GM19240 (cell line): ENCODE results near the gene RAB8B.
"Not testable (repeated sequence)": the region's sequence is repeated elsewhere in the genome, so short reads cannot be mapped to it uniquely, and the experiment has no call there.

Experiments used
- DNase-seq: peaks from one replicate; pipeline ENCODE4 v3.0.0; 2011; ENCODE audit warnings: low spot score; ENCODE audit not compliant: insufficient read length

Gene RAB8B

DNA sequence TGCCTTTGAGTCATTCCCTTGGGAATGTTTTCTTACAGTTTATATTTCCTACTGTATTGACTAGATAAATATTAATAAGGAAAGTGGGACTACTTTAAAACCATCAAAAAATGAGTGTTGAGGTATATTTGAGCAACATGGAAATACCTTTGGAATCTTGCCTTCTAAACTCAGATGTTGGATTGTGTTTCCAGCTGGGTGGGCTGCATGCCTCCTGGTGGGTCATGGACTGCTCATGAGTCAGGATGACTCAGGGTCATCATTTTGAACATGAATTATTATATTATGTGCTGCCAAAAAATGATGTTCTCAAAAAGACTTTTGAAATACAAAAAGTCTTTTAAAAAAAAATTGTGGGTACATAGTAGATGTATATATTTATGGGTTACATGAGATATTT, 46.9 kb downstream of the RAB8B start:
- no peak for DNase-seq

DNA sequence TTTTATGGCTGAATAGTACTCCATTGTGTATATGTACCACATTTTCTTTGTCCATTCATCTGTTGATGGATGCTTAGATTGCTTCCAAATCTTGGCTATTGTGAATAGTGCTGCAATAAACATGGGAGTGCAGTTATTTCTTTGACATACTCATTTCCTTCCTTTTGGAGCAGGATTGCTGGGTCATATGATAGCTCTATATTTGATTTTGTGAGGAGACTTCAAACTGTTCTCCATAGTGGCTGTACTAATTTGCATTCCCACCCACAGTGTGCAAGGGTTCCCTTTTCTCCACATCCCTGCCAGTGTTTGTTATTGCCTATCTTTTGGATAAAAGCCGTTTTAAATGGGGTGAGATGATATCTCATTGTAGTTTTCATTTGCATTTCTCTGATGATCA, 47.7 kb downstream of the RAB8B start:
- not testable (repeated sequence) for DNase-seq

DNA sequence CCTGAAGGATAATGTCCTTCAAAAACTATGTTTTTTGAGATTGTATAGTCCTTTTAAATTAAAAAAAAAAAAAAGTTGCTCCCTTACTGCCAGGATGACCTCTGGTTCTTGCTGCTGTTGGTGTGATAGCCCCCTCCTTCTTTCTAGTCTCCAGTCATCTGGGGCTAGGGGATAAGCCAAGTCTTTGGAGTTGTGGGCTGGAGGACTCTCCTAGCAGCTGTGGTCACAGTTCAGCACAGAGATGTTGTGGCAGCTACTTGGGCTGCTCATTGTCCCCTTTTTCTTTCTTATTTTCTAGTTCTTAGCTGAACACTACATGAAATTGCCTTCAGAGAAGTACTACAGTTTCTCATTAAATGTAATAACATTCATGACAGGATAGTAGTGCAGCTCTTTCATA, 48.8 kb downstream of the RAB8B start:
- DNase-seq = no peak

DNA sequence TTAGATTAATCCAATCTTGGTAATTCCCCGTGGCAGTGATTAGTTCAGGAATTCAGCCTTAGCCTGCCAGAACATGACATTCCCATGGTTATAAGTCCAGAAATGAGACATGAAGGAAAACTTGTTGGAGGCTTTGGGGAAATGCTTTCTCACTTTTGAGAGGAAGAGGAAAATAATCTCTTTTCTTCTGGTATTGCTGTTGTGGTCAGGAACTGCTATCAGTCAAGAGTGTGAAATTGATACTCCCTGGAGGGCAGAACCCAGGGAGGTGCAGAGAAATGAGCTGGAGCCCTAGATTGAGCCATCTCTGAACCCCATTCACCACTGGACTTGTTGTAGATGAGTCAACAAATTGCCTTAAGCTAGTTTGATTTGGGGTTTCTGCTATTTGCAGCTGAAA, 49.4 kb downstream of the RAB8B start:
- no peak for DNase-seq

DNA sequence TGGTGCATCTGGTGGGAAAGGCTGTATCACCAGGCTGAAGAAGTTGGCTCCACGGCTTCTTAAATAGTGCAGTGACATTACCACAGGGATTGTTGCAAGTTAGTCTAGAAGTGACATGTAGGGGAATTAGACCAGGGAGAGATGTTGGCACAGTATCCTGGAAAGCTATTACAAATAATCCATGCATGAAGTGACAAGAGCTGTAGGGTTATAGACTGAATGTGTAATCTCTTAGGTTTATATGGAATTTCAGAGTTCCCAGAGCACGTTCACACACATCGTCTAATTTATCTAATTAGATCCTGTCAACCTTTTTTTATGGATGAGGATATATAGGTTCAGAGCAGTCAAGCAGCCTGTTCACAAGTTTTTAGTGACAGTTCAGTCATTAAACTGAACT, 50.7 kb downstream of the RAB8B start:
- DNase-seq = no peak

DNA sequence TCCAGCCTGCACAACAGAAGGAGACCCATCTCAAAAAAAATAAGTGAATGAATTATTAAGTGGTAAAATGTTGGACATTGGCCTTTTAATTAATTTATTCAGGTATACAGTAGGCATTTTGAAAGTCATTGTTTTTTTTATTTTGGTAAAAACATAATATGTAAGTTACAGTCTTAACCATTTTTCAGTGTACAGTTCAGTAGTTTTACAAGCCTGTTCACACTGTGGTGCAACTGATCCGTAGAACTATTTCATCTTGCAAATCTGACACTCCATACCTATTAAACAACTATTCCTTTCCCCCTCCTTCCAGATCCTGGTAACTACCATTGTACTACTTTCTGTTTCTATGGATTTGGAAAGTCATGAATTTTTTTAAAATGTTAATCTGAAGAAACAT, 51.9 kb downstream of the RAB8B start:
- DNase-seq = no peak

DNA sequence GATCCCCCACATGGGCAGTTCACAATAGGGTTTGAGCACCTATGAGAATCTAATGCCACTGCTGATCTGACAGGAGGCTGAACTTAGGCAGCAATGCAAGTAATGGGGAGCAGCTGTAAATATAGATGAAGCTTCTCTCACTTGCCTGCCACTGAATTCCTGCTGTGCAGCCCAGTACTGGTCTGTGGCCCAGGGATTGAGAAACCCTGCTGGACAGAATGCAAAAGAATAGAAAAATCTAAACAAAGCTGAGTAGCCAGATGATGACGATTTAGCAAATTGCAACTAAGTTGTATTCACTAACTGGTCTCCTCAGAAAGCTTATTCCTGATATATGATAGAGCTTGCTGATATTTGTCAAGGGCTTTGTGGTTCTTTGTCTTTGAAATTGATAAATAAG, 53.7 kb downstream of the RAB8B start:
- DNase-seq = no peak

DNA sequence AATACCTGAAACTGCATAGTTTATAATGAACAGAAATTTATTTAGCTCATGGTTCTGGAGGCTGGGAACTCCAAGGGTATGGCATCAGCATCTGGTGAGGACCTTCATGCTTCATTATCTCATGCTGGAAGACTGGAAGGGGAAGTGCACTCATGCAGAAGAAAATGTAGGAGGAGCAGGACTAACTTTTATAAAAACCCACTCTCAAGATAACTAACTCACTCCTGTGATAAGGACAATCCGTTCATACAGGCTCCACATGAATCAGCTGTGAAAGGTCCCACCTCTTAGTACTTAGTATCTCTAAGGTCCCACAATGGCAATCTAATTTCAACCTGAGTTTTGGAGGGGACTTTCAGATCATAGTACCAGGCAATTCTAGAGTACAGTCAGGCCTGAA, 54.4 kb downstream of the RAB8B start:
- no peak for DNase-seq

DNA sequence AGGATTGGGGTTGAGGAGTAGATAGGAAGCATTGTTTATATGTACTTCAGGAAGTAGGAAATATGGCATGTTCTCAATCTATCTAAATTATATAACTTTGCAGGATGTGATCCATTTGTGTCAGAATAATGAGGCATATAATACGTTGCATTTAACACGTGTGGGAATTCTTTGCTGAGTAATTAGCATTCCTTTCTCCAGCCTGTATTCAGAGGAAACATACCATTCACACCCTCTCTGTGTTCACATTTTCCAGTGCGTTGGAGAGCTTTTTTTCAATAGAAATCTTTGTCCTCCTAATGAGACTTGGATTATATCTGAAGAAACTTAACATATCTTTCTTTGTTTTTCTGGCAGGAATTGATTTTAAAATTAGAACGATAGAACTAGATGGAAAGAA, 55.0 kb downstream of the RAB8B start:
- DNase-seq = no peak

DNA sequence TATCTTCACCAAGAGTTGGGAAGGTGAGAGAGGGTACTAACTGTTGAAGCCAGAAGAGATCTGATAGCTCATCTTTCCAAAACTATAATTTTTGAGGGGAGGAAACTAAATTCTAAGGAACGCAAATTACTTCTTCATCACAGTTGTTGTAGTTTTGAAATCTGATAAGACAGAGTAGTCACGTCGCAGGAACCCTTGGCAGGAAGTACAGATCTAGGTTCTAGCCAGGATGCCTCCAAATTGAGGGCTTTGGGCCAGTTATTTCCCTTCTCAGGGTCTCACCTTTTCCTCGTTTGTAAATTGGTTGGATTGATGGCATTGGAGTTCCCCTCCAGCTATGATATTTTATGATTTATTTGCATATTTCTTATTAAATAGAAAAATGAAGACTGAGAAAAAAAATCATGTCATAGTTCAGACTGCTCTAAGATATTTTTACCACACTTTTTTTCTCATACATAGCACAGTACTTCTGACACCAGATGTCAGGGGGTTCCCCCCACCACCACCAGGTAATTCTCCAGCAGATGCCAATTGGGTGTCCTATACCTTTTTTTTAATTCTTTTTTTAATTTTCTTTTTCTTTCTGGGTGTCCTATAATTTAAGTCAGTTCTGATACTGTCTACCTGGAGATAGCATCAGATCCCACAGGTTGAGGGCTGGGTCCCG, 55.7 kb downstream of the RAB8B start:
- no peak for DNase-seq

DNA sequence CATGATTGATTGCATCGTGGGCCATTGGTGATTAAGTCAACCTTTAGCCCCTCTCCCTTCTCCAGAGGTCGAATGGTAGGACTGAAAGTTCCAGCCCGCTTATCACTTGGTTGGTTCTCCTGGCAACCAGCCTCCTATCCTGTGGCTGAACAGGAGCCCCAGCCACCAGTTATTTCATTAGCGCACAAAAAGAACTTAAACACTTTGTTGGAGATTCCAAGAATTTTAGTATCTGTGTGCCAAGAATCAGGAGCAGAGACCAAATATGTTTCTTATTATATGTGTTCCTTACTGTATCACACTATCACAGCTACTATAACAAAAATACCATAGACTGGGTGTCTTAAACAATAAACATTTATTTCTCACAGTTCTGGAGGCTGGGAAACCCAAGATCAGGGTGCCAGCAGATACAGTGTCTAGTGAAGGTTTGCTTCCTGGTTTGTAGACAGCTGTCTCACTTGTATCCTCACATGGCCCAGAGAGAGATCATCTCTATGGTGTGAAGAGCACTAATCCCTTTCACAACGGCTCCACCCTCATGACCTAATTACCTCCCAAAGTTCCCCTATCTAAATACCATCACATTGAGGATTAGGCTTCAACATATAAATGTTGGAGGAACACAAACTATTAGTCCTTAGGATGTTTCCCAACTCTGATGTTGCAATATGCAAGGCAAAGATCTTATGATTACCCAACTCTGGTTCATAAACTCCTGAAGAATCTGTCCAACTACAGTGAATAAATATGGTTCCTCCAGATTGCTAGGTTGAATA, 57.5 kb downstream of the RAB8B start:
- DNase-seq = no peak

DNA sequence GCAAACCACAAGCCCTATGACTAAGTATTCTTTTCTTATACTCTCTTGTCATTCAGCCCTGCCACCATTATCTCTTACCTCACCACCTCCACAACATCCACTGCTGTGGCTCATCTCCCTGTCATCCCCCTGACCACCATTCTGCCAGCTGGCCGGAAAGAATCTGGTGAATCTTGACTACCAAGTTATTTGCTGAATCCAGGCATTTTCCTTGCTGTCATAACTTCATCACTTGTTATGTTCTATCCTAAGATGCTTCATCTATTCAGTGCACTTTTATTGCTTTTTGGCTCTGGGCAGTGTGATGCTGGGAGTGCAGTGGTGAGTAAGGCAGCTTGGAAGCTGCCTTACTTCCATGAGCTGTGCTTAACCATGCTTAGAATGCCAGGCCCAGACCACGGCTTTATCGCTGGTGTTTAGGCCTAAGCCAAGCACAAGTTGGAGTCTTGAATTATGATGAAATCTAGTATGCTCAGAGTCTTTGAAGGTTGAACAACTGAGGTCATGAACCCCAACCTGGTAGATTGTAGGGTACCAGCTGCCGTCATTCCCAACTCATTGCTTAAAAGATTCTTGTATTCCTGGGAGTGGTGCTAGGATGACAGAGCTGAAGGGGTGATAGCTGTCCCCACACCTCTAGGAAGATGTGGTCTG, 61.0 kb downstream of the RAB8B start:
- no peak for DNase-seq

DNA sequence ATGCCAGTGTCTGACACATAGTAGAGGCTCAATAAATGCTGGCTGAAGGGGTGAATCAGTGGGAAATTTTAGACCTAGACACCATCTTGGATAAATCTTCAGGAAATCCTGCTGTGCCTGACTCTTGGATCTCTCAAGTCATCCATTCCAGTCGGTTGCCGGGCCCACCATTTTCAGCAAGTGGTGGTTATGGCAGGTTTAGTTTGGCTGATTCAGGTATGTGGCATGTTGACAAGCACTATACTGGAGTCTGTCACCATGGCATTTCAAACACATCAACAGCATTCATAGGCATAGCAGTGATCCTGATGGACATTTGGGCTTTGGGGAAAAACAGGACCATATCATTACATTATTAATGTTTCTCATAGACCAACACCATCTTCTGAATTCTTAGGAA, 62.3 kb downstream of the RAB8B start:
- DNase-seq = no peak

DNA sequence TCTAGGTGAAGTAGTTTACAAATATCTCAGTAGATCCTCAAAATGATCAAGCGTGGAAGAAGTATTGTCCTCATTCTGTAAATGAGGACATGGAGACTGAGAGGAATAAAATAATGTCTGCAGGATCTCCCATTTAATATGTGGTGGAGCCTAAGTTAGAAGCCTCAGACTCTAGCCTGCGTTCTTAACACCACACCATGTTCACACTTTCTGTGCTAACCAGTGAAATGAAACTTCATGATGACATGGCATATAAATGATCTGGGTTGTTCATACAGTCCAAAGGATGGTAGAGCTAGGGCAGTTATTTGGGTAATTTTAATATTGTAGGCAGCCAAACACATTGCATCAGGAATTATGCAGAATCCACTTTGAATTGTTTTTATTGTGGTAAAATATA, 62.9 kb downstream of the RAB8B start:
- DNase-seq = no peak

DNA sequence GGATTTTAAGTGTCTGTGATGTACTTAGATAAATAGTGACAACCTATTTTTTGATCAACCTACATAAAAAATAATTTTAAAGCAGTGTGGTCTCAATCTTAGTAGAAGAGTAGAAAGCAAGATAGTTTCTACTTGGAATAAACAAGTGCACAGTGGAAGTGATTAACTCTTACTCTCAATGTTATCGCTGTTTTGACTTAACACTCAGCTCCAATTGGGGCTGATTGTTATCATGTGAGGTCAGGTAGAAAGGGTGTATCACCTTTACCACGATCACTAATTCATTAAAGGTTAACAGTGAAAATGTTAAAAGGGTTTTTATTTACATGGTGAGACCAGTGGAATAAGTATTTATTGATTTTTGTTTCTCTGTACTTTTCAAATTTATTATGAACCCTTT, 65.6 kb downstream of the RAB8B start:
- DNase-seq = no peak

DNA sequence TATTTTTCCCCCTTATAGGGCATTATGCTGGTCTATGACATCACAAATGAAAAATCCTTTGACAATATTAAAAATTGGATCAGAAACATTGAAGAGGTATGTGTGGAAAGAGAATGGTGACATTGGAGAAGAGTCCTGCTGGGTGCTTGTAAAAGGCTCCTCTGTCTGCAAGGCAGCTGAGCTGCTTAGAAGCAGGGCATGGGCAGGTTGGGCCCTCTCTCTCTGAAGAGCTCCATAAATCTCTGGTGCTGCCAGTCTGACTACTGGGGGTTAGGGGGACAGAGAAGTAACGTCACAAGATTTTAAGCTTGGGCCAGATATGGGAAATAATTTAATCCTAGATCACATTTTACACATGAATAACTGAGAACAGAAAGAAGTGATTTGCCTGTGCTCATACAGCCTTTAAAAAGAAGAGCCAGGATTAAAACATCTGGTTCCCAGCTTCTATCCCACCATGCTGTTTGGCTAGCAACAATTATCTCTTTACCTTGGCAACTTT, 66.1 kb downstream of the RAB8B start:
- DNase-seq = no peak

DNA sequence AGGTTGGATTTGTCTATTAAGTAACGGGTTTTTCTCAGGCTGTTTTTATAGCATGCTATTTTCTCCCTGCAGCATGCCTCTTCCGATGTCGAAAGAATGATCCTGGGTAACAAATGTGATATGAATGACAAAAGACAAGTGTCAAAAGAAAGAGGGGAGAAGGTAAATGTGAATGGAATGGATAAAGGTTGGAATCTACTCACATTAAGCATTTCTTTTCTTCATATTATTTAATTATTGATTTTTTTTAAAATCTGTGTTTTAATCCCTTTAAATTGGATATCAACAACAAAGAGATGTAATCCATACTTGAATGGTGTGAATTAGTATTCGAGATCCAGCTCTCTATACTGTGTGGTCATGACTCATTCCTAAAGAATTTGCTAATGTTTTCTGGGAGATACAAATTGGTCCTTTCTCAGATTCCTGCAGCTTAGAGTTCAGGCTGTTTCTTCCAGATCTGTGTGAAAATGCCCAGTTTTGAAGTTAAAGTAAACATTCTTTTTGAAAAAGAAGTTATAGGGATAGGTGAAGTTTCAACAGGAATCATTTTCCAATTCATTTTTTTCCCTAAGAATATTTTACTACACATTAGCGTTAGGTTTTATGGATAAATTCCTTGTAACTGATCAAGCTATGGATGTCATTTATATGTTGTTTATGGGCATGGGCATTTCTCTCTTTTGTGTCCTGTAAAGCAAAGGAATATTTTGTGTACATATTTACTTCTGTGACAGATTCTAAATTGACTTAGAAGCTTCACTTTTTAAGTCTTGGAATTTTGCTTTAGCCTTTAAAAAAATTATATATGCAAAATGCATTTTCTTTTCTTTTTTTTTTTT, 67.2 kb downstream of the RAB8B start:
- DNase-seq = no peak

DNA sequence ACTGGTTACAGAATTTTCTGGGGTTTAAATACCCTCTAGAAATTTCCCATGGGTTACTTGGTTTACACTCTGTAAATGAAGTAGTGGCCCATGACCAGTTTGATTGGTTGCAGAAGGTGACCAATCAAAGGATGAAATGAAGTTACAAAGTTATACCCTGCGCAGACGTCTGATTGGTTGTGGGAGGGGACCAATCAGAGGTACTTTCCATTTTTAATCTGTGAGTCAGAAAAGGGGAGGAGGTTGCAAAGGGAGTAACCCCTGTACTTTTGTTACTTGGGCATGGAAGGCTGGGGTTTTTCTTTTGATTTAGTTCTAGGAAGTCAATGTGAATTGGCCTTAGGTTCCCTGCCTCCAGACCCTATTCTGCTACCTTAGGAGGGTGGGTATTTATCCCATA, 69.3 kb downstream of the RAB8B start:
- DNase-seq = no peak

DNA sequence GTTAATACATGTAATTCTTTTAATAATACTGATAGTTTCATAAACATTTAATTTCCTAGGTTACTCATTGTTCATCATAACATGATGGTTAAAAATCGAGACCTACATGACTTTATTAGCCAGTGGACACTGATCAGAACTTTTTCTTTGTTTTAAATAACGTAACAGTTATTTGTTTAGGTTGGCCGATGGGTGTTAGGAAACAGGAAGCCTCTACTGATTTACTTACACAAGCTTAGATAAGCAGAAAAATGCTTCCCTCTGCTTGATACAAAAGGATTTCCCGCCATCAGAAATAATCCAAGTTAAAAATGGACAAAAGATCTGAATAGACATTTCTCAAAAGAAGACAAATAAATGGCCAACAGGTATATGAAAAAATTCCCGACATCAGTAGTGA, 71.4 kb downstream of the RAB8B start:
- no peak for DNase-seq

DNA sequence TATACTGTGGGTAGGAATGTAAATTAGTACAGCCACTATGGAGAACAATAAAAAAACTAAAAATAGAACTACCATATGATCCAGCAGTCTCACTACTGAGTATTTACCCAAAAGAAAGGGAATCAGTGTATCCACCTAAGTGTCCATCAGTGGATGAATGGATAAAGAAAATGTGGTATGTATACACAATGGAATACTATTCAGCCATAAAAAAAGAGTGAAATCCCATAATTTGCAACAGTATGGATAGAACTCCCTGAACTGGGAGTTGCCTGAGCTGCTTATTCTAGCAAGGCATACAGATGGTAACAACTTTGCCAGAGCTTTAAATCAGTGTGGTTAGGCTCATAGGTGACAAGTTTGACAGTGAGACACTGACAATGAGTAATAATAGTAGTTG, 71.9 kb downstream of the RAB8B start:
- DNase-seq = no peak

DNA sequence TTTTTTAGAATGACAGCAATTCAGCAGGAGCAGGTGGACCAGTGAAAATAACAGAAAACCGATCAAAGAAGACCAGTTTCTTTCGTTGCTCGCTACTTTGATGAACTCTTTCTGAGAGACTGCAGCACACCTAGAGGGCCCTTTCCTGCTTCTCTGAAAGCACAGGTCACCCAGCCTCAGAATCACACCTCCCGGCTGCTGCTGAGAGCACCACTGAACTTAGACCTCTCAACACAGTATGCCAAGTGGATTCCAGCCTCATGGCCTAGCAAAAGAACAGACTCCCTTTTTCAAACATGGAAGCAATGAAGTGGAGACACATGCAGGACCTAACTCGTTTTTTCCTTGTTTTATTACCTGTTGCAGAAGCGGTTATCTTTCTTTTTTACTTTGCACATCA, 74.1 kb downstream of the RAB8B start:
- DNase-seq = no peak
